Osteoblast (primary cell): Measurements from ENCODE around the gene FITM1. TPM values are rescaled to one million over a fixed set of nuclear protein-coding genes. Genes with fewer than 3 reads are reported as not detected.
A peak's percentile ranks its signal among the peaks of the same experiment; 100 is the strongest.

Experiments used
- DNase-seq: peaks from one replicate; pipeline ENCODE4 v3.0.0; 2011; ENCODE audit warnings: low spot score, mixed read lengths; ENCODE audit not compliant: insufficient read length; ENCODE audit errors: missing footprints
- H2AFZ ChIP-seq: 2 replicates; pipeline ENCODE4 v1.6.0; 2011; ENCODE audit warnings: mild to moderate bottlenecking, low read length
- H3K27ac ChIP-seq: 2 replicates; pipeline ENCODE4 v1.5.1; 2011; ENCODE audit warnings: mild to moderate bottlenecking, low read depth, low read length, moderate library complexity
- H3K27me3 ChIP-seq: 2 replicates; pipeline ENCODE4 v1.6.0; 2012; ENCODE audit warnings: mild to moderate bottlenecking, control low read depth, inconsistent platforms, low read length, moderate library complexity; ENCODE audit not compliant: insufficient read depth
- H3K36me3 ChIP-seq: 2 replicates; pipeline ENCODE4 v1.5.1; 2011; ENCODE audit warnings: mild to moderate bottlenecking, low read length, control low read depth, moderate library complexity; ENCODE audit not compliant: insufficient read depth
- H3K4me1 ChIP-seq: 2 replicates; pipeline ENCODE4 v1.5.1; 2011; ENCODE audit warnings: mild to moderate bottlenecking, low read length, control low read depth, moderate library complexity; ENCODE audit not compliant: insufficient read depth
- H3K4me2 ChIP-seq: 2 replicates; pipeline ENCODE4 v1.6.0; 2011; ENCODE audit warnings: mild to moderate bottlenecking, low read length; ENCODE audit not compliant: insufficient read depth
- H3K4me3 ChIP-seq: fragments of 200-600 bp; sonication (generic); 3 replicates; pipeline ENCODE4 v1.5.1; 2012; ENCODE audit warnings: mild to moderate bottlenecking, low read length, inconsistent platforms; ENCODE audit not compliant: insufficient read depth
- H3K79me2 ChIP-seq: 2 replicates; pipeline ENCODE4 v1.6.0; 2012; ENCODE audit warnings: mild to moderate bottlenecking, low read length, control low read depth, inconsistent platforms; ENCODE audit not compliant: insufficient read depth
- H3K9me3 ChIP-seq: 2 replicates; pipeline ENCODE4 v1.5.1; 2011; ENCODE audit warnings: low read depth, low read length, control low read depth
- H4K20me1 ChIP-seq: 2 replicates; pipeline ENCODE4 v1.6.0; 2012; ENCODE audit warnings: mild to moderate bottlenecking, low read length, control low read depth; ENCODE audit not compliant: insufficient read depth
- total RNA-seq: library from RNA; depleted of rRNA; stranded (reverse); fragments of >200 nt; gene quantifications from 2 replicates; pipeline ENCODE4 v1.2.3, GENCODE V29; 2012
- TF ChIP-seq, protein P1 (sequence below): IDR thresholded peaks from 2 replicates; pipeline ENCODE4 v1.5.1; 2011; ENCODE audit warnings: mild to moderate bottlenecking, low read depth, low read length, moderate library complexity; ENCODE audit errors: extremely low read depth

The FITM1 gene
- total RNA-seq, 1 donor, result 0.72 TPM

DNA sequence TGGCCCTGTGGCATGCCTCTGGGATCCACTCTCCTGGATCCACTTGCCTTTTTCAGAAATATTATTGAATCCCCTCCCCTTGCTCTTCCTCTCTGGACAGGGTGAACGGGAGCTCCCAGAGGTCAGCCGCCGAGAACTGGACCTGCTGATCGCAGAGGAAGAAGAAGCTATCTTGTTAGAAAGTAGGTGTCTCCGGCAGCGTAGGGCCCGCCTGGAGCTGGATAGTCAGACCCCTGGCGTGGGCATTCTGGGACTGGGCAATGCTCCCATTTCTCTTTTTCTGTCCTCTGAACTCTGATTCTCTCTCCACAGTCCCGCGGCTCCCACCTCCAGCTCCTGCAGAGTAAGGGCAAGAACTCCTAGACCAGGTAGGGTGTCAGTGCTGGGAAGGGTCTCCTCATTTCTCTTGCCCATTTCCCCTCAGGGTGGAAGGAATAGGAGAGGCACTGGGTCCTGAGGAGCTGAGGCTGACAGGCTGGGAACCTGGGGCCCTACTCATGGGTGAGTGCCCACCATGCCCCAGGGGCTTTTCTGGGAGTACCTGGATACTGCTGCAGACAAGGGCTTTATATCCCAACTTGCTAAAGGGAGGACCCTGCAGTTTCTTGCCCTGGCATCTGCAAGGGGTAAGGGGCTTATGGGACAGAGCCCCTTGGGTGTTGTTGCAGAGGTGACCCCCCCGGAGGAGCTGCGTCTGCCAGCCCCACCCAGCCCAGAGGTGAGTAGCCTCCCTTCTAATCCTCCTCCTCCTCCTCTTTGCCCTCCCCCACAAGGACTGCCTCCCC lies 46.8 kb downstream of the FITM1 start:
- H4K20me1 ChIP-seq, result no peaks in the 10 kb centered on the region
- TF ChIP-seq, protein P1, sequence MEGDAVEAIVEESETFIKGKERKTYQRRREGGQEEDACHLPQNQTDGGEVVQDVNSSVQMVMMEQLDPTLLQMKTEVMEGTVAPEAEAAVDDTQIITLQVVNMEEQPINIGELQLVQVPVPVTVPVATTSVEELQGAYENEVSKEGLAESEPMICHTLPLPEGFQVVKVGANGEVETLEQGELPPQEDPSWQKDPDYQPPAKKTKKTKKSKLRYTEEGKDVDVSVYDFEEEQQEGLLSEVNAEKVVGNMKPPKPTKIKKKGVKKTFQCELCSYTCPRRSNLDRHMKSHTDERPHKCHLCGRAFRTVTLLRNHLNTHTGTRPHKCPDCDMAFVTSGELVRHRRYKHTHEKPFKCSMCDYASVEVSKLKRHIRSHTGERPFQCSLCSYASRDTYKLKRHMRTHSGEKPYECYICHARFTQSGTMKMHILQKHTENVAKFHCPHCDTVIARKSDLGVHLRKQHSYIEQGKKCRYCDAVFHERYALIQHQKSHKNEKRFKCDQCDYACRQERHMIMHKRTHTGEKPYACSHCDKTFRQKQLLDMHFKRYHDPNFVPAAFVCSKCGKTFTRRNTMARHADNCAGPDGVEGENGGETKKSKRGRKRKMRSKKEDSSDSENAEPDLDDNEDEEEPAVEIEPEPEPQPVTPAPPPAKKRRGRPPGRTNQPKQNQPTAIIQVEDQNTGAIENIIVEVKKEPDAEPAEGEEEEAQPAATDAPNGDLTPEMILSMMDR, result no peak
- no peaks in the 10 kb centered on the region for H3K9me3 ChIP-seq
- H3K27ac ChIP-seq, result no peak overlapping the region
- peaks cover 7% of the 10 kb centered on the region for H3K4me1 ChIP-seq
- H3K4me3 ChIP-seq, result no peak overlapping the region
- H3K4me2 ChIP-seq, result no peak overlapping the region
- no peaks in the 10 kb centered on the region for H3K27me3 ChIP-seq
- no peaks in the 10 kb centered on the region for H3K79me2 ChIP-seq
- peaks cover 48% of the 10 kb centered on the region for H3K36me3 ChIP-seq
- peak; percentile 63 for DNase-seq
- H2AFZ ChIP-seq, result no peak overlapping the region

- no peak overlapping the region for H2AFZ ChIP-seq
- H4K20me1 ChIP-seq, result no peaks in the 10 kb centered on the region
- H3K36me3 ChIP-seq, result peaks cover 54% of the 10 kb centered on the region
- TF ChIP-seq, protein P1, result no peak
- H3K4me1 ChIP-seq, result peaks cover 7% of the 10 kb centered on the region
- no peak overlapping the region for H3K4me3 ChIP-seq
- H3K79me2 ChIP-seq, result no peaks in the 10 kb centered on the region
- no peaks in the 10 kb centered on the region for H3K27me3 ChIP-seq
- peak; percentile 26 for DNase-seq
- no peak overlapping the region for H3K4me2 ChIP-seq
- no peak overlapping the region for H3K27ac ChIP-seq
- no peaks in the 10 kb centered on the region for H3K9me3 ChIP-seq
Measured at GRCh38 chr14:24177891-24178290, 47.4 kb downstream of the FITM1 start.

GRCh38 chr14:24178399-24179178 lies 48.1 kb downstream of the FITM1 start:
- Histone ChIP-seq H3K27ac (no peak overlapping the region), H3K36me3 (peaks cover 57% of the 10 kb centered on the region), H3K79me2 (no peaks in the 10 kb centered on the region), H2AFZ (no peak overlapping the region), H3K4me3 (no peak overlapping the region), H3K4me2 (no peak overlapping the region), H3K9me3 (no peaks in the 10 kb centered on the region), H3K4me1 (peaks cover 7% of the 10 kb centered on the region), H3K27me3 (no peaks in the 10 kb centered on the region), H4K20me1 (no peaks in the 10 kb centered on the region)
- TF ChIP-seq, protein P1, result no peak
- DNase-seq, result peak; percentile 46
